GM12878 (cell line): ENCODE results near the gene MTIF3. TPM values are rescaled to one million over a fixed set of nuclear protein-coding genes. Genes with fewer than 3 reads are reported as not detected.

ENCODE experiments used
- ATAC-seq: fragments of 200-7000 bp; cut with Tn5 transposase; 3 replicates; pipeline ENCODE4 v1.9.1; 2020; ENCODE audit warnings: mild to moderate bottlenecking, moderate library complexity
- BruUV-seq: library from RNA; stranded (reverse); fragments of 400-500 nt; replicated peaks from 2 replicates; lab custom pipeline; 2021; lab: Mats Ljungman, UMichigan
- CTCF ChIA-PET: fragments of 300-600 bp; sonication (Branson Sonifier 250); formaldehyde crosslinking; extraction: SDS; loops from one replicate; lab custom pipeline; 2021; ENCODE audit warnings: inconsistent platforms; lab: Yijun Ruan, JAX
- POLR2A ChIA-PET: fragments of 350-600 bp; formaldehyde crosslinking; extraction: SDS; loops from one replicate; lab custom pipeline; 2021; ENCODE audit warnings: inconsistent platforms; lab: Charles Lee
- RAD21 ChIA-PET: fragments of 300-600 bp; sonication (Branson Sonifier 250); formaldehyde crosslinking; loops from one replicate; lab custom pipeline; 2023; ENCODE audit warnings: antibody characterized with exemption; ENCODE audit not compliant: unreplicated experiment; lab: Charles Lee
- SMC1A ChIA-PET: fragments of 300-600 bp; sonication (Branson Sonifier 250); formaldehyde crosslinking; loops from one replicate; lab custom pipeline; 2023; ENCODE audit not compliant: unreplicated experiment, uncharacterized antibody; lab: Charles Lee
- DNase-seq: peaks from one replicate; pipeline ENCODE4 v3.0.0-alpha.2; 2011; ENCODE audit warnings: low read depth, low spot score
- FAIRE-seq: peaks from 3 replicates; lab custom pipeline; 2011; peaks lifted over from hg19 to GRCh38; lab: Jason Lieb, UNC
- H2AFZ ChIP-seq: 2 replicates; pipeline ENCODE4 v1.6.0; 2011; ENCODE audit warnings: low read depth, low read length, control low read depth; ENCODE audit not compliant: control insufficient read depth
- H3K27ac ChIP-seq: 2 replicates; pipeline ENCODE4 v1.5.1; 2011; ENCODE audit warnings: control low read depth; ENCODE audit not compliant: control insufficient read depth, insufficient read depth
- H3K27me3 ChIP-seq, 2 experiments: replicated peaks in 1 of 2; 2 replicates each; pipeline versions ENCODE4 v1.6.0 to v1.6.1; 2011; ENCODE audit warnings: low read length in 1 of 2; ENCODE audit not compliant: control insufficient read depth in 2 of 2, insufficient read depth in 2 of 2
- H3K36me3 ChIP-seq, 2 experiments: 2 replicates each; pipeline ENCODE4 v1.5.1; 2011; ENCODE audit warnings: low read length in 1 of 2; ENCODE audit not compliant: control insufficient read depth in 2 of 2, insufficient read depth in 2 of 2
- H3K4me1 ChIP-seq: 2 replicates; pipeline ENCODE4 v1.6.1; 2011; ENCODE audit warnings: mild to moderate bottlenecking, low read length, moderate library complexity, mixed read lengths; ENCODE audit not compliant: control insufficient read depth, insufficient read depth
- H3K4me2 ChIP-seq: 2 replicates; pipeline ENCODE4 v1.6.0; 2011; ENCODE audit warnings: control low read depth; ENCODE audit not compliant: control insufficient read depth, insufficient read depth
- H3K4me3 ChIP-seq: fragments of 200-600 bp; sonication (generic); 2 replicates; pipeline ENCODE4 v1.5.1; 2016
- H3K79me2 ChIP-seq: 2 replicates; pipeline ENCODE4 v1.6.0; 2011; ENCODE audit warnings: low read length; ENCODE audit not compliant: control insufficient read depth, insufficient read depth
- H3K9ac ChIP-seq: 2 replicates; pipeline ENCODE4 v1.8.0; 2011; ENCODE audit warnings: low read length, control low read depth, mixed read lengths; ENCODE audit not compliant: control insufficient read depth, insufficient read depth
- H3K9me3 ChIP-seq: replicated peaks from 3 replicates; pipeline ENCODE4 v1.5.1; 2011; ENCODE audit warnings: mild to moderate bottlenecking, low read length; ENCODE audit not compliant: control insufficient read depth, insufficient read depth
- H4K20me1 ChIP-seq: 2 replicates; pipeline ENCODE4 v1.6.0; 2011; ENCODE audit not compliant: control insufficient read depth, insufficient read depth
- BACH1 ChIP-seq: fragments of 450-650 bp; IDR thresholded peaks from 2 replicates; pipeline ENCODE4 v1.6.1; 2017; ENCODE audit warnings: mild to moderate bottlenecking, borderline replicate concordance
- BHLHE40 ChIP-seq, 2 experiments: fragments of 450-650 bp in 1 of 2; IDR thresholded peaks; 2 replicates each; pipeline ENCODE4 v1.6.1; 2011 to 2017; ENCODE audit warnings: low read depth in 2 of 2, borderline replicate concordance in 1 of 2, improper control_type of control experiment in 1 of 2, low read length in 1 of 2, mild to moderate bottlenecking in 1 of 2
- CEBPB ChIP-seq, 2 experiments: fragments of 150-350 bp in 1 of 2; IDR thresholded peaks; 2 replicates each; pipeline ENCODE4 v1.6.1; 2012 to 2014; ENCODE audit warnings: low read depth in 2 of 2, low read length in 2 of 2, borderline replicate concordance in 1 of 2, inconsistent platforms in 1 of 2
- FOXK2 ChIP-seq: fragments of 450-650 bp; IDR thresholded peaks from 2 replicates; pipeline ENCODE4 v1.6.1; 2017; ENCODE audit warnings: mild to moderate bottlenecking, moderate library complexity
- HDAC6 ChIP-seq: fragments of 200-600 bp; sonication (generic); IDR thresholded peaks from one replicate; pipeline ENCODE4 v1.8.0; 2017; ENCODE audit warnings: antibody characterized with exemption; ENCODE audit not compliant: unreplicated experiment
- JUNB ChIP-seq: IDR thresholded peaks from 2 replicates; pipeline ENCODE4 v1.6.1; 2016; ENCODE audit warnings: antibody characterized with exemption, mild to moderate bottlenecking
- JUND ChIP-seq: IDR thresholded peaks from 2 replicates; pipeline ENCODE4 v1.6.1; 2012; ENCODE audit warnings: low read depth, mild to moderate bottlenecking, low read length, improper control_type of control experiment, moderate library complexity
- MTA3 ChIP-seq: IDR thresholded peaks from 2 replicates; pipeline ENCODE4 v1.6.1; 2012; ENCODE audit warnings: low read length, inconsistent platforms, borderline replicate concordance
- NRF1 ChIP-seq: conservative IDR thresholded peaks from 2 replicates; pipeline ENCODE4 v1.6.1; 2011; ENCODE audit warnings: mild to moderate bottlenecking, low read depth, low read length, improper control_type of control experiment
- STAT1 ChIP-seq: fragments of 450-650 bp; conservative IDR thresholded peaks from 2 replicates; pipeline ENCODE4 v1.6.1; 2014; ENCODE audit warnings: antibody characterized with exemption, mild to moderate bottlenecking
- WGBS: methylation state at CpG from one replicate; pipeline ENCODE4 v1.1.6; 2016; ENCODE audit warnings: low lambda C conversion rate; ENCODE audit not compliant: insufficient replicate concordance, insufficient coverage; ENCODE audit errors: missing lambda C conversion rate; 5-methylcytosine and 5-hydroxymethylcytosine counted together
- in situ Hi-C: fragments of 300-500 bp; cut with MboI; formaldehyde crosslinking; loops from 9 replicates; pipeline ENCODE4 v1.14.3; 2018; ENCODE audit warnings: mixed read lengths
- intact Hi-C: fragments of 100-400 bp; cut with micrococcal nuclease; formaldehyde crosslinking; loops from one replicate; pipeline ENCODE4 v1.14.2; 2022; ENCODE audit not compliant: unreplicated experiment
- polyA plus RNA-seq, 11 experiments: library from polyadenylated mRNA; depleted of rRNA in 4 of 11; unstranded in 6 of 11; stranded (reverse) in 5 of 11; fragments of >200 nt; fragmentation: Nextera tagmentation in 4 of 11; fragmentation: Illumina TruSeq in 1 of 11; extraction: Ambion mirVana in 4 of 11; extraction: Trizol in 1 of 11; gene quantifications; 1 replicate in 1 of 11; 2 replicates in 10 of 11; pipeline versions ENCODE4 v1.2.1 to v1.2.3, GENCODE V29; 2011 to 2016; ENCODE audit warnings: inconsistent platforms in 2 of 11, missing spikeins in 2 of 11, low read depth in 1 of 11
- total RNA-seq, 4 experiments: library from RNA; depleted of rRNA in 3 of 4; stranded (reverse); fragments of >200 nt in 3 of 4; fragmentation: Illumina TruSeq in 1 of 4; extraction: Trizol in 1 of 4; gene quantifications; 2 replicates each; pipeline versions ENCODE4 v1.2.1 to v1.2.3, GENCODE V29; 2013 to 2021
- TF ChIP-seq, protein P1 (sequence below): fragments of 150-350 bp; IDR thresholded peaks from 2 replicates; pipeline ENCODE4 v1.6.1; 2014; ENCODE audit warnings: mild to moderate bottlenecking, low read depth, low read length
- TF ChIP-seq, protein P2 (sequence below): IDR thresholded peaks from 2 replicates; pipeline ENCODE4 v1.6.1; 2011; ENCODE audit warnings: borderline replicate concordance, low read depth, mild to moderate bottlenecking, moderate library complexity, mixed read lengths, low read length; ENCODE audit not compliant: insufficient read depth; ENCODE audit errors: extremely low read length
- TF ChIP-seq, protein P3 (sequence below): fragments of 150-350 bp; IDR thresholded peaks from 2 replicates; pipeline ENCODE4 v1.6.1; 2016; ENCODE audit warnings: low read depth, low read length

Gene MTIF3
- total and polyA plus RNA-seq, 10 of the 15 experiments (the other 5 are each of a cell fraction or from before 2014, with no cell fraction given) = 22.4 to 73.9 (median 49.7) TPM

DNA sequence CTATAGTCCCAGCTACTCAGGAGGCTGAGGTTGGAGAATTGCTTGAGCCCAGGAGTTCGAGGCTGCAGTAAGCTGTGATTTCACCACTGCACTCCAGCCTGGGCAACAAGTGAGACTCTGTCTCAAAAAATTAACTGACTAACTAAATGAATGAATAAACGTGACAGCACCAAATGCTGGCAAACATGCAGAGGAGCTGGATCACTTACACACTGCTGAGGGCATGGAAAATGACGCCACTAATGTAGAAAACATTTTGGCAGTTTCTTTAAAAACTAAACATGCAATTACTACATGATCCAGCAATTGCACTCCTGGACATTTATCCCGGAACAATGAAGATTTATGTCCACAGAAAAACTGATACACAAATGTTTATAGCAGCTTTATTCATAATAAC is 57.3 kb downstream of the MTIF3 start:
- H2AFZ ChIP-seq = no peak overlapping the region
- DNase-seq = no peak
- no peaks in the 10 kb centered on the region for H3K9me3 ChIP-seq
- H3K36me3 ChIP-seq = no peaks in the 10 kb centered on the region
- no peaks in the 10 kb centered on the region for H4K20me1 ChIP-seq
- in situ Hi-C loops = no loop called here
- RAD21 ChIA-PET = interaction anchor here (0.6 to 1.2 kb wide), 2 partner anchors 31 to 1576 kb away, joined by 3 read pairs; no protein-coding TSS in a partner anchor
- no peak overlapping the region for H3K4me3 ChIP-seq
- no peak for FAIRE-seq
- H3K27me3 ChIP-seq = no peaks in the 10 kb centered on the region
- H3K9ac ChIP-seq = no peak overlapping the region
- no peak overlapping the region for H3K4me2 ChIP-seq
- no peaks in the 10 kb centered on the region for H3K4me1 ChIP-seq
- BruUV-seq = no TSS peak
- intact Hi-C loops = no loop called here
- no peak overlapping the region for H3K27ac ChIP-seq
- ATAC-seq = no peak
- no peaks in the 10 kb centered on the region for H3K79me2 ChIP-seq
- POLR2A ChIA-PET = no interaction called here
- SMC1A ChIA-PET = interaction anchor here (1.0 to 1.1 kb wide), 2 partner anchors 165 to 434 kb away, joined by 3 read pairs; no protein-coding TSS in a partner anchor
- CTCF ChIA-PET = interaction anchor here (0.6 to 1.3 kb wide), 5 partner anchors 33 to 434 kb away, joined by 3 to 6 read pairs (median 3); no protein-coding TSS in a partner anchor
- 13% methylated on average over 4 of the region's 4 CpGs for WGBS
- no peak for TF ChIP-seq FOXK2
- TF ChIP-seq NRF1 = no peak
- TF ChIP-seq, protein P1, sequence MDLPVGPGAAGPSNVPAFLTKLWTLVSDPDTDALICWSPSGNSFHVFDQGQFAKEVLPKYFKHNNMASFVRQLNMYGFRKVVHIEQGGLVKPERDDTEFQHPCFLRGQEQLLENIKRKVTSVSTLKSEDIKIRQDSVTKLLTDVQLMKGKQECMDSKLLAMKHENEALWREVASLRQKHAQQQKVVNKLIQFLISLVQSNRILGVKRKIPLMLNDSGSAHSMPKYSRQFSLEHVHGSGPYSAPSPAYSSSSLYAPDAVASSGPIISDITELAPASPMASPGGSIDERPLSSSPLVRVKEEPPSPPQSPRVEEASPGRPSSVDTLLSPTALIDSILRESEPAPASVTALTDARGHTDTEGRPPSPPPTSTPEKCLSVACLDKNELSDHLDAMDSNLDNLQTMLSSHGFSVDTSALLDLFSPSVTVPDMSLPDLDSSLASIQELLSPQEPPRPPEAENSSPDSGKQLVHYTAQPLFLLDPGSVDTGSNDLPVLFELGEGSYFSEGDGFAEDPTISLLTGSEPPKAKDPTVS = no peak
- TF ChIP-seq, protein P2, sequence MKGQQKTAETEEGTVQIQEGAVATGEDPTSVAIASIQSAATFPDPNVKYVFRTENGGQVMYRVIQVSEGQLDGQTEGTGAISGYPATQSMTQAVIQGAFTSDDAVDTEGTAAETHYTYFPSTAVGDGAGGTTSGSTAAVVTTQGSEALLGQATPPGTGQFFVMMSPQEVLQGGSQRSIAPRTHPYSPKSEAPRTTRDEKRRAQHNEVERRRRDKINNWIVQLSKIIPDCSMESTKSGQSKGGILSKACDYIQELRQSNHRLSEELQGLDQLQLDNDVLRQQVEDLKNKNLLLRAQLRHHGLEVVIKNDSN = no peak
- TF ChIP-seq JUNB = no peak
- no peak for TF ChIP-seq HDAC6
- TF ChIP-seq JUND = no peak
- no peak for TF ChIP-seq CEBPB (IDR thresholded peaks at IDR 0.05; ENCODE audit: borderline replicate concordance in 1 of 2, low read depth in 2 of 2, low read length in 2 of 2)
- no peak for TF ChIP-seq BHLHE40 (IDR thresholded peaks at IDR 0.05; ENCODE audit: borderline replicate concordance in 1 of 2, low read depth in 2 of 2, low read length in 1 of 2)
- no peak for TF ChIP-seq MTA3
- TF ChIP-seq, protein P3, sequence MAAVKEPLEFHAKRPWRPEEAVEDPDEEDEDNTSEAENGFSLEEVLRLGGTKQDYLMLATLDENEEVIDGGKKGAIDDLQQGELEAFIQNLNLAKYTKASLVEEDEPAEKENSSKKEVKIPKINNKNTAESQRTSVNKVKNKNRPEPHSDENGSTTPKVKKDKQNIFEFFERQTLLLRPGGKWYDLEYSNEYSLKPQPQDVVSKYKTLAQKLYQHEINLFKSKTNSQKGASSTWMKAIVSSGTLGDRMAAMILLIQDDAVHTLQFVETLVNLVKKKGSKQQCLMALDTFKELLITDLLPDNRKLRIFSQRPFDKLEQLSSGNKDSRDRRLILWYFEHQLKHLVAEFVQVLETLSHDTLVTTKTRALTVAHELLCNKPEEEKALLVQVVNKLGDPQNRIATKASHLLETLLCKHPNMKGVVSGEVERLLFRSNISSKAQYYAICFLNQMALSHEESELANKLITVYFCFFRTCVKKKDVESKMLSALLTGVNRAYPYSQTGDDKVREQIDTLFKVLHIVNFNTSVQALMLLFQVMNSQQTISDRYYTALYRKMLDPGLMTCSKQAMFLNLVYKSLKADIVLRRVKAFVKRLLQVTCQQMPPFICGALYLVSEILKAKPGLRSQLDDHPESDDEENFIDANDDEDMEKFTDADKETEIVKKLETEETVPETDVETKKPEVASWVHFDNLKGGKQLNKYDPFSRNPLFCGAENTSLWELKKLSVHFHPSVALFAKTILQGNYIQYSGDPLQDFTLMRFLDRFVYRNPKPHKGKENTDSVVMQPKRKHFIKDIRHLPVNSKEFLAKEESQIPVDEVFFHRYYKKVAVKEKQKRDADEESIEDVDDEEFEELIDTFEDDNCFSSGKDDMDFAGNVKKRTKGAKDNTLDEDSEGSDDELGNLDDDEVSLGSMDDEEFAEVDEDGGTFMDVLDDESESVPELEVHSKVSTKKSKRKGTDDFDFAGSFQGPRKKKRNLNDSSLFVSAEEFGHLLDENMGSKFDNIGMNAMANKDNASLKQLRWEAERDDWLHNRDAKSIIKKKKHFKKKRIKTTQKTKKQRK = no peak
- TF ChIP-seq BACH1 = no peak
- no peak for TF ChIP-seq STAT1
- TF ChIP-seq, all 136 proteins: peak for 0
